ENCODE results near the gene TMEM129.

The TMEM129 gene

GRCh38 chr4:1731180-1731579, 10.1 kb upstream of the TMEM129 start:
- DNase-seq: no peak
- no peak for TF ChIP-seq CTCF (IDR thresholded peaks at IDR 0.05; ENCODE audit: low read depth, low read length, missing control alignments)
- in situ Hi-C loops (cut with HindIII; ENCODE audit: low pct_ligation_motif_present, low sequenced_read_pairs): no loop called here
- Histone ChIP-seq H3K27me3 (replicated peaks) (no peaks in the 10 kb centered on the region), H3K36me3 (replicated peaks) (peaks cover 28% of the 10 kb centered on the region), H3K4me3 (ENCODE audit: low read depth, low read length) (no peak overlapping the region), H3K27ac (no peak overlapping the region)

DNA sequence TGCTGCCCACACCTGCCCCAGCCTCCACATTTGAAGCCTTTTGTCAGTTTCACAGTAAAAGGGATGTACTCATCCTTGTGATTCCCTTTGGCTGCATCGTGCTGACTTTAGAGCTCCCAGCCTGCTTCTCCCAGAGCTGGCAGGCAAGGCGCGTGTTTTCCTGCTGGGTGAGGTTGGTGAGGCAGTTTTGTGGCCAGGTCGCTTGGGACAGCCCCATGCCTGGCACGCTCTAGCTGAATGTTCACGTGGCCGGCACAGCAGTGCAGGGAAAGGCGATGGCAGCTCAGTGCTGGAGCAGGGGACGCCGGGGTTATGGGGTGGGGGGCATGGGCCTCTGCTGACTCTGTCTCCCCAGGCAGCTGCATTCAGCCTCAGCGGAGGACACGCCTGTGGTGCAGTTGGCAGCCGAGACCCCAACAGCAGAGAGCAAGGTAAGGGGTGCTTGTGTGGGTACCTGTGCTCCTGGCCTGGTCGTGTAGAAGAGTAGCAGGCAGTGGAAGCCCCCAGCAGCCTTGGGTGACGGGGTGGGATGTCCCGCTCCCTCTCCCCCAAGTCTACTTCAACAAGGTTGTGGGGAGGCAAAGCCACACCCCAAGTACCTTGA, 9.5 kb upstream of the TMEM129 start:
- no peak overlapping the region for H3K27ac ChIP-seq
- H3K36me3 ChIP-seq (replicated peaks): peaks cover 24% of the 10 kb centered on the region
- no peak for DNase-seq
- H3K4me3 ChIP-seq (ENCODE audit: low read depth, low read length): no peak overlapping the region
- in situ Hi-C loops (cut with HindIII; ENCODE audit: low pct_ligation_motif_present, low sequenced_read_pairs): no loop called here
- H3K27me3 ChIP-seq (replicated peaks): no peaks in the 10 kb centered on the region
- no peak for TF ChIP-seq CTCF (IDR thresholded peaks at IDR 0.05; ENCODE audit: low read depth, low read length, missing control alignments)

- peak; percentile 43 for TF ChIP-seq CTCF (IDR thresholded peaks at IDR 0.05; ENCODE audit: low read depth, low read length, missing control alignments)
- in situ Hi-C loops (cut with HindIII; ENCODE audit: low pct_ligation_motif_present, low sequenced_read_pairs): no loop called here
- Histone ChIP-seq H3K36me3 (replicated peaks) (peaks cover 24% of the 10 kb centered on the region), H3K27me3 (replicated peaks) (no peaks in the 10 kb centered on the region), H3K4me3 (ENCODE audit: low read depth, low read length) (no peak overlapping the region), H3K27ac (peak overlapping the region; percentile 48)
- no peak for DNase-seq
Measured at GRCh38 chr4:1728061-1728980, 7.2 kb upstream of the TMEM129 start.

- Histone ChIP-seq H3K27ac (peak overlapping the region; percentile 48), H3K36me3 (replicated peaks) (peaks cover 17% of the 10 kb centered on the region), H3K4me3 (ENCODE audit: low read depth, low read length) (peak overlapping the region; percentile 3), H3K27me3 (replicated peaks) (no peaks in the 10 kb centered on the region)
- peak; percentile 82 for DNase-seq
- in situ Hi-C loops (cut with HindIII; ENCODE audit: low pct_ligation_motif_present, low sequenced_read_pairs): no loop called here
- no peak for TF ChIP-seq CTCF (IDR thresholded peaks at IDR 0.05; ENCODE audit: low read depth, low read length, missing control alignments)
Measured at GRCh38 chr4:1727117-1728031, 6.3 kb upstream of the TMEM129 start.

DNA sequence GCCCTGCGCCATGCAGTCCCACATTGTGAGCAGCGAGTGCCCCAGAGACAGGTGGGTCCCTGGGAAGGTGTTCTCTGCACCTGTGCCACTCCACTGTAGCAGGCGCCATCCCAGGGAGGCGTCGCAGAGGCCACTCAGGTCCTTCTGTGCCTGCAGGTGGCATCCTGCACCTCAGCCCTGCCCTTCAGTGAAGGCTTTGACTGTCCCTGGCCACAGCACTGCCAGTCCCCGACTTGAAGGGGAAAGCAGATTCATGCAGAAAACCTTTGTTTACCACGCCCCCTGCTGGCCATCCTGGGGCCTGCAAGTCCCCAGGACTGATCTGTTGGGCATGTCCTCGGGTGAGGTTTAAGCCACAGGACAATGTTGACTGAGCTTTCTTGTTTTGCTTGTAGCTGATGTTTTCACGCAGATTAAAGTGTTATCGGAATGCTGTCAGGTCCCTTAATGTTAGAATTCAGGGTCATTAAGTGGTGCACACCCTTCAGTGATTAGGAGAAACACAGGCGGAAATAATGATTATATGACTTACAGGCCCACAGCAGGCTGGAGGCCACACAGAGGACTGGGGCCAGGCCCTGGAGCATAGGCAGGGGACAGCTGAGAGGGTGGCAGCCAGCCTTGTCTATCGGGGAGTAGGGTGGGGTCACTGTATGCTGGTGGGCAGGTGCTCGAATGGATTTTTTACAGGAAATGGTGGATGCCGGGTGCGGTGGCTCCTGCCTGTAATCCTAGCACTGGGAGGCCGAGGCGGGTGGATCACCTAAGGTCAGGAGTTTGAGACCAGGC, 5.2 kb upstream of the TMEM129 start:
- in situ Hi-C loops (cut with HindIII; ENCODE audit: low pct_ligation_motif_present, low sequenced_read_pairs): no loop called here
- Histone ChIP-seq H3K27ac (no peak overlapping the region), H3K36me3 (replicated peaks) (peaks cover 13% of the 10 kb centered on the region), H3K27me3 (replicated peaks) (no peaks in the 10 kb centered on the region), H3K4me3 (ENCODE audit: low read depth, low read length) (no peak overlapping the region)
- peak; percentile 98 for TF ChIP-seq CTCF (IDR thresholded peaks at IDR 0.05; ENCODE audit: low read depth, low read length, missing control alignments)
- peak; percentile 85 for DNase-seq
